HEK293 (cell line): ENCODE results near the gene ORMDL2.

Source experiments
- CTCF ChIA-PET: fragments of 350-600 bp; formaldehyde crosslinking; extraction: SDS; loops from one replicate; lab custom pipeline; 2021; ENCODE audit warnings: antibody characterized with exemption; lab: Yijun Ruan, JAX
- POLR2A ChIA-PET: fragments of 300-600 bp; formaldehyde crosslinking; extraction: SDS; loops from one replicate; lab custom pipeline; 2020; ENCODE audit warnings: antibody characterized with exemption, inconsistent platforms; lab: Yijun Ruan, JAX
- H3K27ac ChIP-seq: fragments of 200-500 bp; sonication (Bioruptor generic); 2 replicates; pipeline ENCODE4 v1.5.1; 2014; ENCODE audit warnings: low read depth, low read length, control low read depth, inconsistent platforms; ENCODE audit errors: extremely low read depth
- H3K36me3 ChIP-seq, 2 experiments: fragments of 200-500 bp in 1 of 2; sonication (Bioruptor generic) in 1 of 2; 1 replicate in 1 of 2; 2 replicates in 1 of 2; pipeline ENCODE4 v1.5.1; 2014 to 2017; ENCODE audit warnings: inconsistent platforms in 2 of 2, low read length in 2 of 2; ENCODE audit not compliant: control insufficient read depth in 2 of 2, insufficient read depth in 1 of 2
- H3K4me1 ChIP-seq: fragments of 200-500 bp; sonication (Bioruptor generic); 2 replicates; pipeline ENCODE4 v1.5.1; 2014; ENCODE audit warnings: mild to moderate bottlenecking, low read length, inconsistent platforms; ENCODE audit not compliant: control insufficient read depth, insufficient read depth
- H3K4me3 ChIP-seq: 2 replicates; pipeline ENCODE4 v1.5.1; 2011; ENCODE audit warnings: low read depth, mild to moderate bottlenecking, control low read depth, low read length, moderate library complexity
- H3K9me3 ChIP-seq: fragments of 200-500 bp; sonication (Bioruptor generic); 2 replicates; pipeline ENCODE4 v1.5.1; 2014; ENCODE audit warnings: low read depth, low read length, inconsistent platforms; ENCODE audit not compliant: control insufficient read depth, insufficient read depth
- GLIS2 ChIP-seq: fragments of 450-650 bp; formaldehyde crosslinking; IDR thresholded peaks from 2 replicates; pipeline ENCODE4 v1.5.1; 2016; ENCODE audit warnings: missing biosample characterization, missing genetic modification characterization
- HIC1 ChIP-seq: fragments of 450-650 bp; formaldehyde crosslinking; IDR thresholded peaks from 2 replicates; pipeline ENCODE4 v1.5.1; 2016; ENCODE audit warnings: missing biosample characterization, missing genetic modification characterization
- KLF16 ChIP-seq: fragments of 450-650 bp; formaldehyde crosslinking; IDR thresholded peaks from 2 replicates; pipeline ENCODE4 v1.5.1; 2017; ENCODE audit warnings: missing biosample characterization, missing genetic modification characterization
- SCRT1 ChIP-seq: fragments of 450-650 bp; formaldehyde crosslinking; IDR thresholded peaks from 2 replicates; pipeline ENCODE4 v1.5.1; 2016; ENCODE audit warnings: missing biosample characterization, missing genetic modification characterization, borderline replicate concordance
- ZBTB11 ChIP-seq: fragments of 450-650 bp; formaldehyde crosslinking; conservative IDR thresholded peaks from 2 replicates; pipeline ENCODE4 v1.5.1; 2016; ENCODE audit warnings: low read depth, missing biosample characterization, missing genetic modification characterization
- ZIC2 ChIP-seq: fragments of 450-650 bp; formaldehyde crosslinking; IDR thresholded peaks from 2 replicates; pipeline ENCODE4 v1.5.1; 2016; ENCODE audit warnings: missing biosample characterization, missing genetic modification characterization
- ZNF157 ChIP-seq: fragments of 450-650 bp; formaldehyde crosslinking; IDR thresholded peaks from 2 replicates; pipeline ENCODE4 v1.5.1; 2016; ENCODE audit warnings: missing biosample characterization, missing genetic modification characterization
- ZNF174 ChIP-seq: fragments of 450-650 bp; formaldehyde crosslinking; IDR thresholded peaks from 2 replicates; pipeline ENCODE4 v1.5.0; 2017; ENCODE audit warnings: missing biosample characterization, mild to moderate bottlenecking, missing genetic modification characterization
- ZNF354C ChIP-seq: fragments of 450-650 bp; formaldehyde crosslinking; IDR thresholded peaks from 2 replicates; pipeline ENCODE4 v1.5.1; 2016; ENCODE audit warnings: missing biosample characterization, missing genetic modification characterization, low read depth, borderline replicate concordance
- ZNF488 ChIP-seq: fragments of 450-650 bp; formaldehyde crosslinking; IDR thresholded peaks from 2 replicates; pipeline ENCODE4 v1.5.1; 2016; ENCODE audit warnings: missing biosample characterization, missing genetic modification characterization
- ZNF548 ChIP-seq: fragments of 450-650 bp; formaldehyde crosslinking; IDR thresholded peaks from 2 replicates; pipeline ENCODE4 v1.5.1; 2016; ENCODE audit warnings: missing biosample characterization, missing genetic modification characterization
- ZNF571 ChIP-seq: fragments of 450-650 bp; formaldehyde crosslinking; IDR thresholded peaks from 2 replicates; pipeline ENCODE4 v1.5.0; 2017; ENCODE audit warnings: missing biosample characterization, missing genetic modification characterization
- ZNF621 ChIP-seq: fragments of 450-650 bp; formaldehyde crosslinking; IDR thresholded peaks from 2 replicates; pipeline ENCODE4 v1.5.1; 2017; ENCODE audit warnings: missing biosample characterization, missing genetic modification characterization
- ZNF624 ChIP-seq: fragments of 450-650 bp; formaldehyde crosslinking; IDR thresholded peaks from 2 replicates; pipeline ENCODE4 v1.5.1; 2017; ENCODE audit warnings: missing biosample characterization, missing genetic modification characterization
- ZNF629 ChIP-seq: fragments of 450-650 bp; formaldehyde crosslinking; IDR thresholded peaks from 2 replicates; pipeline ENCODE4 v1.5.1; 2017; ENCODE audit warnings: missing biosample characterization, missing genetic modification characterization
- ZNF654 ChIP-seq: fragments of 450-650 bp; formaldehyde crosslinking; IDR thresholded peaks from 2 replicates; pipeline ENCODE4 v1.5.1; 2016; ENCODE audit warnings: low read depth, missing biosample characterization, missing genetic modification characterization
- ZNF664 ChIP-seq: fragments of 450-650 bp; formaldehyde crosslinking; IDR thresholded peaks from 2 replicates; pipeline ENCODE4 v1.5.1; 2016; ENCODE audit warnings: missing biosample characterization, missing genetic modification characterization
- ZNF747 ChIP-seq: fragments of 450-650 bp; formaldehyde crosslinking; IDR thresholded peaks from 2 replicates; pipeline ENCODE4 v1.5.1; 2016; ENCODE audit warnings: missing biosample characterization, missing genetic modification characterization
- ZSCAN30 ChIP-seq: fragments of 450-650 bp; IDR thresholded peaks from 2 replicates; pipeline ENCODE4 v1.5.1; 2018; ENCODE audit warnings: missing biosample characterization, mild to moderate bottlenecking, missing genetic modification characterization, moderate library complexity
- TF ChIP-seq, protein P1 (sequence below): fragments of 450-650 bp; formaldehyde crosslinking; IDR thresholded peaks from 2 replicates; pipeline ENCODE4 v1.5.1; 2017; ENCODE audit warnings: missing biosample characterization, missing genetic modification characterization
- TF ChIP-seq, protein P2 (sequence below): fragments of 450-650 bp; formaldehyde crosslinking; IDR thresholded peaks from 2 replicates; pipeline ENCODE4 v1.5.1; 2016; ENCODE audit warnings: missing biosample characterization, missing genetic modification characterization
- TF ChIP-seq, protein P3 (sequence below): fragments of 450-650 bp; formaldehyde crosslinking; IDR thresholded peaks from 2 replicates; pipeline ENCODE4 v1.5.1; 2016; ENCODE audit warnings: missing biosample characterization, missing genetic modification characterization

ORMDL2 gene

GRCh38 chr12:55820679-55821078 is 2.8 kb downstream of the ORMDL2 start:
- H3K36me3 ChIP-seq: peaks cover 31 to 59% of the 10 kb centered on the region in 2 experiments
- CTCF ChIA-PET: interaction anchor here (0.6 to 7.0 kb wide), 11 partner anchors 9 to 1381 kb away, joined by 3 to 67 read pairs (median 4); partner anchors contain the start of gene DNAJC14

GRCh38 chr12:55822228-55822627 is 4.4 kb downstream of the ORMDL2 start:
- peaks cover 31 to 61% of the 10 kb centered on the region in 2 experiments for H3K36me3 ChIP-seq
- H3K9me3 ChIP-seq: no peaks in the 10 kb centered on the region
- H3K4me3 ChIP-seq: no peak overlapping the region
- CTCF ChIA-PET: interaction anchor here (0.6 to 7.0 kb wide), 5 partner anchors 13 to 118 kb away, joined by 3 to 67 read pairs (median 4); no protein-coding TSS in a partner anchor
- POLR2A ChIA-PET: no interaction called here
- peaks cover 6% of the 10 kb centered on the region; the same call in 1 of the 2 replicates for H3K4me1 ChIP-seq
- no peak overlapping the region for H3K27ac ChIP-seq
- TF ChIP-seq ZNF747 (no peak), GLIS2 (tag by site-specific recombination) (no peak), ZNF629 (tag by site-specific recombination) (peak; percentile 60; the same call in 1 of the 2 replicates), ZNF157 (no peak), ZNF354C (no peak), KLF16 (tag by site-specific recombination) (no peak), ZIC2 (tag by site-specific recombination) (no peak), ZSCAN30 (no peak), HIC1 (no peak), ZNF488 (tag by site-specific recombination) (no peak), ZBTB11 (tag by site-specific recombination) (no peak), ZNF624 (tag by site-specific recombination) (no peak), ZNF664 (tag by site-specific recombination) (no peak), ZNF621 (tag by site-specific recombination) (no peak), ZNF571 (no peak)
- TF ChIP-seq, protein P1, sequence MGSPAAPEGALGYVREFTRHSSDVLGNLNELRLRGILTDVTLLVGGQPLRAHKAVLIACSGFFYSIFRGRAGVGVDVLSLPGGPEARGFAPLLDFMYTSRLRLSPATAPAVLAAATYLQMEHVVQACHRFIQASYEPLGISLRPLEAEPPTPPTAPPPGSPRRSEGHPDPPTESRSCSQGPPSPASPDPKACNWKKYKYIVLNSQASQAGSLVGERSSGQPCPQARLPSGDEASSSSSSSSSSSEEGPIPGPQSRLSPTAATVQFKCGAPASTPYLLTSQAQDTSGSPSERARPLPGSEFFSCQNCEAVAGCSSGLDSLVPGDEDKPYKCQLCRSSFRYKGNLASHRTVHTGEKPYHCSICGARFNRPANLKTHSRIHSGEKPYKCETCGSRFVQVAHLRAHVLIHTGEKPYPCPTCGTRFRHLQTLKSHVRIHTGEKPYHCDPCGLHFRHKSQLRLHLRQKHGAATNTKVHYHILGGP: peak; percentile 79
- TF ChIP-seq, protein P2, sequence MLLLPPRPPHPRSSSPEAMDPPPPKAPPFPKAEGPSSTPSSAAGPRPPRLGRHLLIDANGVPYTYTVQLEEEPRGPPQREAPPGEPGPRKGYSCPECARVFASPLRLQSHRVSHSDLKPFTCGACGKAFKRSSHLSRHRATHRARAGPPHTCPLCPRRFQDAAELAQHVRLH: no peak
- TF ChIP-seq, protein P3, sequence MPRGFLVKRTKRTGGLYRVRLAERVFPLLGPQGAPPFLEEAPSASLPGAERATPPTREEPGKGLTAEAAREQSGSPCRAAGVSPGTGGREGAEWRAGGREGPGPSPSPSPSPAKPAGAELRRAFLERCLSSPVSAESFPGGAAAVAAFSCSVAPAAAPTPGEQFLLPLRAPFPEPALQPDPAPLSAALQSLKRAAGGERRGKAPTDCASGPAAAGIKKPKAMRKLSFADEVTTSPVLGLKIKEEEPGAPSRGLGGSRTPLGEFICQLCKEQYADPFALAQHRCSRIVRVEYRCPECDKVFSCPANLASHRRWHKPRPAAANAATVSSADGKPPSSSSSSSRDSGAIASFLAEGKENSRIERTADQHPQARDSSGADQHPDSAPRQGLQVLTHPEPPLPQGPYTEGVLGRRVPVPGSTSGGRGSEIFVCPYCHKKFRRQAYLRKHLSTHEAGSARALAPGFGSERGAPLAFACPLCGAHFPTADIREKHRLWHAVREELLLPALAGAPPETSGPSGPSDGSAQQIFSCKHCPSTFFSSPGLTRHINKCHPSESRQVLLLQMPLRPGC (tag by site-specific recombination): no peak

More at GRCh38 chr12:55820679-55821078, 2.8 kb downstream of the ORMDL2 start:
- POLR2A ChIA-PET: interaction anchor here (1.3 to 6.8 kb wide), 2 partner anchors 9 to 120 kb away, joined by 3 to 170 read pairs; partner anchors contain the start of gene DNAJC14
- H3K27ac ChIP-seq: no peak overlapping the region
- H3K9me3 ChIP-seq: no peaks in the 10 kb centered on the region
- H3K4me1 ChIP-seq: peaks cover 6% of the 10 kb centered on the region; the same call in 1 of the 2 replicates
- TF ChIP-seq ZNF654 (peak; percentile 29; the same call in 1 of the 2 replicates), SCRT1 (tag by site-specific recombination) (no peak), ZNF174 (tag by site-specific recombination) (no peak), ZNF488 (tag by site-specific recombination) (no peak), ZNF548 (tag by site-specific recombination) (no peak)
- no peak overlapping the region for H3K4me3 ChIP-seq
